NB4 (cell line): ENCODE measurements around the gene PCCA.

Experiments
- CTCF ChIP-seq: IDR thresholded peaks from one replicate; pipeline ENCODE4 v1.5.1; 2012; ENCODE audit warnings: low read depth, low read length
- MAX ChIP-seq: IDR thresholded peaks from 2 replicates; pipeline ENCODE4 v1.6.1; 2011; ENCODE audit warnings: low read depth, low read length
- POLR2A ChIP-seq: IDR thresholded peaks from 2 replicates; pipeline ENCODE4 v1.6.1; 2011; ENCODE audit warnings: mild to moderate bottlenecking; ENCODE audit not compliant: insufficient read length; ENCODE audit errors: extremely low read depth

- TF ChIP-seq POLR2A = no peak
- no peak for TF ChIP-seq CTCF
- TF ChIP-seq MAX = no peak
Observed at GRCh38 chr13:100300708-100301107, 211.8 kb downstream of the PCCA start.
